Loucy (cell line): ENCODE results near the gene KCNJ5.

Experiments
- EZH2phosphoT487 ChIP-seq: fragments of 200-600 bp; IDR thresholded peaks from 2 replicates; pipeline ENCODE4 v1.6.1; 2018; ENCODE audit warnings: antibody characterized with exemption, mild to moderate bottlenecking, moderate library complexity, borderline replicate concordance
- TF ChIP-seq, protein P1 (sequence below): fragments of 200-600 bp; sonication (generic); conservative IDR thresholded peaks from 2 replicates; pipeline ENCODE4 v1.5.1; 2014; ENCODE audit warnings: mild to moderate bottlenecking, antibody characterized with exemption, low read length

- TF ChIP-seq, protein P1, sequence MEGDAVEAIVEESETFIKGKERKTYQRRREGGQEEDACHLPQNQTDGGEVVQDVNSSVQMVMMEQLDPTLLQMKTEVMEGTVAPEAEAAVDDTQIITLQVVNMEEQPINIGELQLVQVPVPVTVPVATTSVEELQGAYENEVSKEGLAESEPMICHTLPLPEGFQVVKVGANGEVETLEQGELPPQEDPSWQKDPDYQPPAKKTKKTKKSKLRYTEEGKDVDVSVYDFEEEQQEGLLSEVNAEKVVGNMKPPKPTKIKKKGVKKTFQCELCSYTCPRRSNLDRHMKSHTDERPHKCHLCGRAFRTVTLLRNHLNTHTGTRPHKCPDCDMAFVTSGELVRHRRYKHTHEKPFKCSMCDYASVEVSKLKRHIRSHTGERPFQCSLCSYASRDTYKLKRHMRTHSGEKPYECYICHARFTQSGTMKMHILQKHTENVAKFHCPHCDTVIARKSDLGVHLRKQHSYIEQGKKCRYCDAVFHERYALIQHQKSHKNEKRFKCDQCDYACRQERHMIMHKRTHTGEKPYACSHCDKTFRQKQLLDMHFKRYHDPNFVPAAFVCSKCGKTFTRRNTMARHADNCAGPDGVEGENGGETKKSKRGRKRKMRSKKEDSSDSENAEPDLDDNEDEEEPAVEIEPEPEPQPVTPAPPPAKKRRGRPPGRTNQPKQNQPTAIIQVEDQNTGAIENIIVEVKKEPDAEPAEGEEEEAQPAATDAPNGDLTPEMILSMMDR, result no peak
- no peak for TF ChIP-seq EZH2phosphoT487
These were observed 3.1 kb downstream of the KCNJ5 start for GRCh38 chr11:128894286-128894681.
